Adrenal gland (tissue), 5 donors: ENCODE measurements around the gene DRD1.

ENCODE experiments used
- POLR2A ChIP-seq, 2 donors: fragments of 450-650 bp; IDR thresholded peaks; one replicate each; pipeline ENCODE4 v1.6.1; 2017; ENCODE audit warnings: antibody characterized with exemption in 2 of 2, mild to moderate bottlenecking in 2 of 2, moderate library complexity in 1 of 2
- TF ChIP-seq, protein P1 (sequence below), 6 experiments: fragments of 450-650 bp in 4 of 6; fragments of 200-600 bp in 2 of 6; sonication (generic) in 1 of 6; IDR thresholded peaks; 1 replicate in 5 of 6; 2 replicates in 1 of 6; pipeline versions ENCODE4 v1.5.1 to v1.8.0; 2016 to 2021; ENCODE audit warnings: antibody characterized with exemption in 6 of 6, mild to moderate bottlenecking in 2 of 6, moderate library complexity in 1 of 6
- donor health status: DM: no; HTN: no; CAD: no.

DNA sequence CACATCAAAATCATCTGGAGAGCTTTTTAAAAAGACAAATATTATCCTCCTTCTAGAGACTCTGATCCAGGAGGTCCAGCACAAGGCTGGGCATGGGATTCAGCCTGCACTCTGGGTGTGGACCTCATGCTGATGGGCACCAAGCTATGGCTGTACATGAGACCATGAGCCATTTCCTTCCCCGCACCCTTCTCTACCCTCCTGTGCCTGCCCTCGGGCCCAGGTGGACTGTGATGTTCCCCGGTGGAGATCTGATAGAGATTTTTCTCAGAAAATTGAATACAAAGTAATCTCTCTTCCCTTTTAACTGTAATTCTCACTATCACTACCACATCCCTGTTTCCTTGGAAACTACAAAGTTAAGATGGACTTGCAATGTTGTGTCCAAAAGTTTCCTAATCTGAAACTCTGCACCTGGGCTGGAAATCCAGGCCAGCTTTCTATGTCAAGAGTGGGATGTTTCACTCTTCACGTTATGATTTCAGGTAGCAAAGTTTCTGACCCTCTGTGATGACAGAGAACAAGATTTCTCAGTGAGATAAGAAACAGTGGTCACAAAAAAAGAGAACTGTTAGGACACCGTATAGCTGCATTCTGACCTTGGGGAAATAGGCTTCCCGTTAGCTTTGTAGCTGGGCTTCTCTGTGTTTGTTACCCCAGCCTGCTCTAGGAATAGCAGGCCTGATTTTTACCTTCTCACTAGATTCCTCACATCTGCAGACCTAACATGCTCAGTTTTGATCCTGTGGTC lies 45.9 kb upstream of the DRD1 start:
- TF ChIP-seq, protein P1, sequence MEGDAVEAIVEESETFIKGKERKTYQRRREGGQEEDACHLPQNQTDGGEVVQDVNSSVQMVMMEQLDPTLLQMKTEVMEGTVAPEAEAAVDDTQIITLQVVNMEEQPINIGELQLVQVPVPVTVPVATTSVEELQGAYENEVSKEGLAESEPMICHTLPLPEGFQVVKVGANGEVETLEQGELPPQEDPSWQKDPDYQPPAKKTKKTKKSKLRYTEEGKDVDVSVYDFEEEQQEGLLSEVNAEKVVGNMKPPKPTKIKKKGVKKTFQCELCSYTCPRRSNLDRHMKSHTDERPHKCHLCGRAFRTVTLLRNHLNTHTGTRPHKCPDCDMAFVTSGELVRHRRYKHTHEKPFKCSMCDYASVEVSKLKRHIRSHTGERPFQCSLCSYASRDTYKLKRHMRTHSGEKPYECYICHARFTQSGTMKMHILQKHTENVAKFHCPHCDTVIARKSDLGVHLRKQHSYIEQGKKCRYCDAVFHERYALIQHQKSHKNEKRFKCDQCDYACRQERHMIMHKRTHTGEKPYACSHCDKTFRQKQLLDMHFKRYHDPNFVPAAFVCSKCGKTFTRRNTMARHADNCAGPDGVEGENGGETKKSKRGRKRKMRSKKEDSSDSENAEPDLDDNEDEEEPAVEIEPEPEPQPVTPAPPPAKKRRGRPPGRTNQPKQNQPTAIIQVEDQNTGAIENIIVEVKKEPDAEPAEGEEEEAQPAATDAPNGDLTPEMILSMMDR (IDR thresholded peaks at IDR 0.05) = no peak
- no peak for TF ChIP-seq POLR2A (IDR thresholded peaks at IDR 0.05)
